G401.6 (cell line): Measurements from ENCODE around the gene PCDH11X.
"Not testable (repeated sequence)": the region's sequence is repeated elsewhere in the genome, so short reads cannot be mapped to it uniquely, and the experiment has no call there.

ENCODE experiments used
- FAIRE-seq: peaks from 2 replicates; lab custom pipeline; 2012; peaks lifted over from hg19 to GRCh38; lab: Jason Lieb, UNC

Gene PCDH11X, protein sequence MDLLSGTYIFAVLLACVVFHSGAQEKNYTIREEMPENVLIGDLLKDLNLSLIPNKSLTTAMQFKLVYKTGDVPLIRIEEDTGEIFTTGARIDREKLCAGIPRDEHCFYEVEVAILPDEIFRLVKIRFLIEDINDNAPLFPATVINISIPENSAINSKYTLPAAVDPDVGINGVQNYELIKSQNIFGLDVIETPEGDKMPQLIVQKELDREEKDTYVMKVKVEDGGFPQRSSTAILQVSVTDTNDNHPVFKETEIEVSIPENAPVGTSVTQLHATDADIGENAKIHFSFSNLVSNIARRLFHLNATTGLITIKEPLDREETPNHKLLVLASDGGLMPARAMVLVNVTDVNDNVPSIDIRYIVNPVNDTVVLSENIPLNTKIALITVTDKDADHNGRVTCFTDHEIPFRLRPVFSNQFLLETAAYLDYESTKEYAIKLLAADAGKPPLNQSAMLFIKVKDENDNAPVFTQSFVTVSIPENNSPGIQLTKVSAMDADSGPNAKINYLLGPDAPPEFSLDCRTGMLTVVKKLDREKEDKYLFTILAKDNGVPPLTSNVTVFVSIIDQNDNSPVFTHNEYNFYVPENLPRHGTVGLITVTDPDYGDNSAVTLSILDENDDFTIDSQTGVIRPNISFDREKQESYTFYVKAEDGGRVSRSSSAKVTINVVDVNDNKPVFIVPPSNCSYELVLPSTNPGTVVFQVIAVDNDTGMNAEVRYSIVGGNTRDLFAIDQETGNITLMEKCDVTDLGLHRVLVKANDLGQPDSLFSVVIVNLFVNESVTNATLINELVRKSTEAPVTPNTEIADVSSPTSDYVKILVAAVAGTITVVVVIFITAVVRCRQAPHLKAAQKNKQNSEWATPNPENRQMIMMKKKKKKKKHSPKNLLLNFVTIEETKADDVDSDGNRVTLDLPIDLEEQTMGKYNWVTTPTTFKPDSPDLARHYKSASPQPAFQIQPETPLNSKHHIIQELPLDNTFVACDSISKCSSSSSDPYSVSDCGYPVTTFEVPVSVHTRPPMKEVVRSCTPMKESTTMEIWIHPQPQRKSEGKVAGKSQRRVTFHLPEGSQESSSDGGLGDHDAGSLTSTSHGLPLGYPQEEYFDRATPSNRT (N-terminal part only)

GRCh38 chrX:91779135-91779534 lies at the start of gene PCDH11X:
Gene PCDH11X, plus strand, starts transcription at chrX:91779375. Its CDS starts 56,130 bp downstream, at chrX:91835505.
- FAIRE-seq: not testable (repeated sequence)

DNA sequence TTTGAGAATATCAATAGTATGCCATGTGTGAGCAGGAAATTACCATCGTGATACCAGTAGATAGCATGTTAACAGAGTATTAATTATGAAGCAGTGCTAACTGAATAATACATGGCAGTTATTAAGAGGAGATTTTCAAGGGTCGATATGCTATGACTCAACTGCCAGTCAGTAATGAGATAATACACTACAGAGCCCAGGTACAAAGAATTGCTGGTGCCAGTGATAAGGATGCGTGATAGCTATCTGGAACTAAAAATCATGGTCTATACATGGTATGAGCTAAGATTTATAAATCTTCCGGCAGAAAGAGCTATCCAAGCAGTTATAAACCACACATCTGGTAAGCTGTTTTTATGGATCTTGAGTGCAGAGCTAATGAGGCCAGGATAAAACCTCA lies 31.7 kb upstream of the PCDH11X start:
- not testable (repeated sequence) for FAIRE-seq

DNA sequence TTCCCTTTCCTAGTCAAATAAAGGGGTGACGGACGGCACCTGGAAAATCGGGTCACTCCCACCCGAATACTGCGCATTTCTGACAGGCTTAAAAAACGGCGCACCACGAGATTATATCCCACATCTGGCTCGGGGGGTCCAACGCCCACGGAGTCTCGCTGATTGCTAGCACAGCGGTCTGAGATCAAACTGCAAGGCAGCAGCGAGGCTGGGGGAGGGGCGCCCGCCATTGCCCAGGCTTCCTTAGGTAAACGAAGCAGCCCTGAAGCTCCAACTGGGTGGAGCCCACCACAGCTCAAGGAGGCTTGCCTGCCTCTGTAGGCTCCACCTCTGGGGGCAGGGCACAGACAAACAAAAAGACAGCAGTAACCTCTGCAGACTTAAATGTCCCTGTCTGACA lies 26.2 kb upstream of the PCDH11X start:
- not testable (repeated sequence) for FAIRE-seq

GRCh38 chrX:91770619-91771488 lies 8.3 kb upstream of the PCDH11X start:
- FAIRE-seq: not testable (repeated sequence)

GRCh38 chrX:91773943-91774342 lies 5.2 kb upstream of the PCDH11X start:
- FAIRE-seq: not testable (repeated sequence)

DNA sequence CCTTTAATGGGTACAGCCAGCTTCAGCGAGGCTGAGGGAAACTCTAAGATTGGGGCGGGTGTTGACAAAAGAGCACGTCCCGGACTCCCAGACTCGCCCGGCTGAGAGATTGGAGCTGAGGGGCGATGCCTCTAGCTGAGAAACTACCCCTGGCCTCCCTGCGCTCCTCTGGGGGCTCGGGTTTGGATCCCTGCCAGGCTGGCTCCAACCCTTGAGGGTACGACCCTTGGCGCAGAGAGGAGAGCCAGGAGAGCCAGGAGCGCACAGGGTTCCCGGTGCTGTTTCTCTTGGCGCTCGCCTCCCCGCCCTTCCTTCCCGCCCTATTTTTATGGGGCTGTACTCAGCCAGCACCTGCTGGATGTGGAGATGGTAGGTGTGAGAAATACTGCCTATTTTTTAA lies 833 bp downstream of the PCDH11X start:
- FAIRE-seq: not testable (repeated sequence)

DNA sequence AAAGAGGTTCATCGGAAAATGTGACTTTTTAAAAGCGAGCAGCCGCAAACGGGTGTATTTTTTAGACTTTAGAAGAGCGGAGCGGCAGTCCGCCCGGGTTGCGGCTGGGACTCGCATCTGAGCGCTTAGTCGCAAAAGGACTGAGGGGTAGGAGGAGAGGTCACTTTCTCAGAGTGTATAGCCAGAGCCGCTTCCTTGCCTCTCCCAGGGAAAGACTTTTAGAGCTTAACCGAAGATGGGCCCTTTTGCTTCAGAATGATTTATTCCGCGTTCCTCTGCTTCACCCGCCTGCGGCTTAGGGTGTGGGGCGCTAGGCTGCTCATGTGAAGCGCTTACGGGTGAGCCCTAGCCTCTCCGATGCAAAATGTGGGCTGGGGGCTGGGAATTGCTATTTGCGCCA lies 1.5 kb downstream of the PCDH11X start:
- not testable (repeated sequence) for FAIRE-seq

GRCh38 chrX:91781553-91782298 lies 2.6 kb downstream of the PCDH11X start:
- not testable (repeated sequence) for FAIRE-seq

DNA sequence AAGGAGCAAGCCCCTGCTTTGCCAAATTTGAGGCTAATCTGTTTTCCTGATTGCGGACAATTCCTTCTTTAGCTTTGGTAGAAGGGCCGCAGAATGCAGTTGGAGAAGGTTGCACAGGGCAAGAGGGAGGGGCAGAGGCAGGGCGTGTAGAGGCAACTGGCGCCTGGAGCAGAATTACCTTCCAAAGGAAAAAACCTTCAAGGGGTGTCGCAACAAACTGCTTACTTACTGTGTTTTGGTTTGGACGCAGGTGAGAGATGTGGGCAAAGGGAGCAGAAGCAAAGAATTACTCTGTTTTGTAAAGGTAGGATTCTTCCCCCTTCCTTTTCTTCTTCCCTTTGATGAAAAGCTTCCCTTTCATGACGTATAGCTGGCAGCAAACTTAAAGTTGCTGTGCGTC lies 3.6 kb downstream of the PCDH11X start:
- not testable (repeated sequence) for FAIRE-seq

- FAIRE-seq: not testable (repeated sequence)
Observed at GRCh38 chrX:91817537-91817936, 38.4 kb downstream of the PCDH11X start.

GRCh38 chrX:91825321-91825720 lies 46.1 kb downstream of the PCDH11X start:
- FAIRE-seq: not testable (repeated sequence)
